CD14-positive monocyte (primary cell): Measurements from ENCODE around the gene MTNR1A. TPM values are rescaled to one million over a fixed set of nuclear protein-coding genes. Genes with fewer than 3 reads are reported as not detected.

ENCODE experiments used
- DNase-seq, 3 donors: peaks; one replicate each; pipeline ENCODE4 v3.0.0-alpha.2; 2011 to 2022
- H2AFZ ChIP-seq: 2 replicates; pipeline ENCODE4 v1.6.0; 2012; ENCODE audit warnings: mild to moderate bottlenecking, low read depth, low read length, inconsistent platforms; ENCODE audit not compliant: insufficient read depth, poor library complexity, severe bottlenecking
- H3K27ac ChIP-seq, 2 donors: 1 replicate in 1 of 2; 2 replicates in 1 of 2; pipeline ENCODE4 v1.5.1; 2012 to 2013; ENCODE audit warnings: low read length in 2 of 2, control low read depth in 1 of 2, inconsistent platforms in 1 of 2, low read depth in 1 of 2, mild to moderate bottlenecking in 1 of 2
- H3K27me3 ChIP-seq, 2 donors: one replicate each; pipeline versions ENCODE4 v1.6.0 to v1.6.1; 2011 to 2013; ENCODE audit warnings: low read length in 2 of 2; ENCODE audit not compliant: control insufficient read depth in 2 of 2, insufficient read depth in 2 of 2
- H3K36me3 ChIP-seq, 2 donors: replicated peaks in 1 of 2; 1 replicate in 1 of 2; 2 replicates in 1 of 2; pipeline versions ENCODE4 v1.5.1 to v1.6.1; 2012 to 2013; ENCODE audit warnings: low read length in 2 of 2, control low read depth in 1 of 2, inconsistent platforms in 1 of 2, mild to moderate bottlenecking in 1 of 2; ENCODE audit not compliant: insufficient read depth in 2 of 2, control insufficient read depth in 1 of 2
- H3K4me1 ChIP-seq, 2 donors: 1 replicate in 1 of 2; 2 replicates in 1 of 2; pipeline versions ENCODE4 v1.5.1 to v1.6.1; 2012 to 2013; ENCODE audit warnings: low read length in 2 of 2, control low read depth in 1 of 2, inconsistent platforms in 1 of 2, mild to moderate bottlenecking in 1 of 2, moderate library complexity in 1 of 2; ENCODE audit not compliant: insufficient read depth in 2 of 2, control insufficient read depth in 1 of 2
- H3K4me2 ChIP-seq: replicated peaks from 2 replicates; pipeline ENCODE3; 2012; ENCODE audit warnings: low read length, moderate library complexity, mild to moderate bottlenecking; ENCODE audit not compliant: poor library complexity, severe bottlenecking; ENCODE audit errors: extremely low read depth
- H3K4me3 ChIP-seq, 3 experiments: fragments of 200-600 bp in 1 of 3; sonication (generic) in 1 of 3; replicated peaks in 1 of 3; 1 replicate in 2 of 3; 2 replicates in 1 of 3; pipeline ENCODE4 v1.5.1; 2011 to 2013; ENCODE audit warnings: low read length in 3 of 3, mild to moderate bottlenecking in 3 of 3, control low read depth in 2 of 3, low read depth in 2 of 3, inconsistent platforms in 1 of 3, moderate library complexity in 1 of 3
- H3K79me2 ChIP-seq: 2 replicates; pipeline ENCODE4 v1.6.0; 2012; ENCODE audit warnings: mild to moderate bottlenecking, control low read depth, inconsistent platforms, low read length, moderate library complexity; ENCODE audit not compliant: insufficient read depth
- H3K9ac ChIP-seq: 2 replicates; pipeline ENCODE4 v1.6.0; 2017; ENCODE audit warnings: low read length, mild to moderate bottlenecking; ENCODE audit not compliant: insufficient read depth, poor library complexity, severe bottlenecking
- H3K9me3 ChIP-seq, 2 donors: replicated peaks in 1 of 2; 1 replicate in 1 of 2; 2 replicates in 1 of 2; pipeline versions ENCODE4 v1.5.1 to v1.6.1; 2012 to 2013; ENCODE audit warnings: low read length in 2 of 2, control low read depth in 1 of 2; ENCODE audit not compliant: control insufficient read depth in 1 of 2, insufficient read depth in 1 of 2
- H4K20me1 ChIP-seq: 2 replicates; pipeline ENCODE4 v1.6.0; 2012; ENCODE audit warnings: mild to moderate bottlenecking, low read length, control low read depth, moderate library complexity; ENCODE audit not compliant: insufficient read depth
- H3K27ac Mint-ChIP-seq, 7 donors: one replicate each; pipeline ENCODE4 v1.8.0; 2020; ENCODE audit warnings: mild to moderate bottlenecking in 7 of 7, mixed read lengths in 7 of 7, moderate library complexity in 6 of 7, inconsistent platforms in 2 of 7
- H3K27me3 Mint-ChIP-seq, 3 donors: one replicate each; pipeline ENCODE4 v1.8.0; 2021 to 2022; ENCODE audit warnings: low read depth in 3 of 3, mild to moderate bottlenecking in 3 of 3, mixed read lengths in 3 of 3, moderate library complexity in 3 of 3, inconsistent platforms in 1 of 3
- H3K36me3 Mint-ChIP-seq, 2 donors: one replicate each; pipeline ENCODE4 v1.8.0; 2020; ENCODE audit warnings: mixed read lengths in 2 of 2, inconsistent platforms in 1 of 2, mild to moderate bottlenecking in 1 of 2
- H3K4me1 Mint-ChIP-seq: one replicate; pipeline ENCODE4 v1.8.0; 2020; ENCODE audit warnings: mild to moderate bottlenecking, mixed read lengths
- H3K4me3 Mint-ChIP-seq, 2 donors: one replicate each; pipeline ENCODE4 v1.8.0; 2020; ENCODE audit warnings: mild to moderate bottlenecking in 2 of 2, mixed read lengths in 2 of 2, moderate library complexity in 1 of 2
- H3K9me3 Mint-ChIP-seq, 7 donors: one replicate each; pipeline ENCODE4 v1.8.0; 2020 to 2022; ENCODE audit warnings: mixed read lengths in 7 of 7, mild to moderate bottlenecking in 6 of 7, moderate library complexity in 6 of 7, inconsistent platforms in 2 of 7
- CTCF ChIP-seq: fragments of 200-600 bp; IDR thresholded peaks from one replicate; pipeline ENCODE4 v1.8.0; 2022; ENCODE audit warnings: antibody characterized with exemption, mild to moderate bottlenecking
- WGBS: methylation state at CpG from one replicate; pipeline ENCODE4 v1.1.5; 2013; ENCODE audit warnings: missing lambda C conversion rate; ENCODE audit not compliant: insufficient coverage; 5-methylcytosine and 5-hydroxymethylcytosine counted together
- intact Hi-C, 2 donors: fragments of 100-400 bp; cut with micrococcal nuclease; formaldehyde crosslinking; loops; one replicate each; pipeline versions ENCODE4 v1.15.0 to v1.15.1; 2023
- polyA minus RNA-seq: library from RNA; depleted of rRNA, polyadenylated mRNA; stranded (reverse); fragments of >200 nt; gene quantifications from 2 replicates; pipeline ENCODE4 v1.2.3, GENCODE V29; 2012
- polyA plus RNA-seq, 3 donors: library from polyadenylated mRNA; depleted of rRNA in 1 of 3; unstranded in 2 of 3; stranded (reverse) in 1 of 3; fragments of 300-500 nt in 2 of 3; fragments of >200 nt in 1 of 3; fragmentation: Illumina TruSeq in 2 of 3; gene quantifications; 1 replicate in 2 of 3; 2 replicates in 1 of 3; pipeline ENCODE4 v1.2.3, GENCODE V29; 2012 to 2021
- total RNA-seq, 12 experiments: library from RNA in 1 of 12; stranded (reverse) in 1 of 12; fragments of 120-200 nt in 1 of 12; gene quantifications; one replicate each; pipeline ENCODE4 v1.2.4 and lab custom pipeline; 2013 to 2026; ENCODE audit warnings: mixed read lengths in 6 of 12, inconsistent platforms in 1 of 12

MTNR1A gene
- not detected for total RNA-seq (2013)
- polyA plus RNA-seq (not detected), polyA minus RNA-seq (not detected in 2 replicates), total RNA-seq (lab: John Stamatoyannopoulos, UW) (0 to 0.46 (median 0) reads per million in 11 experiments)

DNA sequence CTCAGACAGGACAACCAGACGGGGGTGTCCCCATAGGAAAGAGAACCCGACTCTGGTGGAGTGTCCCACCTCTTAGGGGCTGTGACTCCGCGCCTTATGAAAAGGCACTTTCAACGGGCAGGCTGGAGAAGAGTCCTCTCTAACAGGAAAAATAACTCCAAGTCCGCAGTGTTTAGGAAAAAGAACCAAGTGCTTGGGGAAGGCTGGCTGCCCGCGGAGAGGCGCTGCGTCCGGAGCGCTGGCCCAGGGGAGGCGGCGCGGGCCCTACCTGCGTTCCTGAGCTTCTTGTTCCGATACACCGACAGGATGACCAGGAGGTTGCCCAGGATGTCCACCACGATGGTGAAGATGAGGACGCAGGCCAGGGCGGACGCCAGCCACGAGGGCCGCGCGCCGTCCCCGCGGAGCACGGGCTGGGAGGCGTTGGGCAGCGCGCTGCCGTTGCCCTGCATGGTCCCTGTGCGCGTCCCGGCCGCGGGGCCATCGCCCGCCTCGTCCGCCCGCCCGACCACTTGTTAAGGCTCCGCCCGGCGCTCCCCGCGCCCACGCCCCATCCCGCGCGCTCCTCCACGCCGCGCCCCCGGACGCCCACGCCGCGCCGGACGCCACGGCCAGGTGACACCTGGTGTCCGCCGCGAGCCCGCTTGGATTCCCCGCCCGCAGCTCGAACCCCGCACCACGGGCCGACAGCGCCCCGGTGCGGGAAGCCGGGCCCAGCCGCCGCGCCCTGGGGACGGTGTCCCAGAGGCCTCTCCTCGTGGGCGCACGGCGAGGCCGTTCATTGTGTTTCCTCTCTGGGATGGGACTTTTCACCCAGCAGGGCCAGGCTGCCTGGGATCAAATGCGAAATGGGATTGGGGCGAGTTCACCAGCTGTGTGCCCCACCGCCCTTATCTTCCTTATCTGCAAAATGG is at the start of gene MTNR1A:
MTNR1A (minus strand) TSS at position 654 of the 914 bp plus-strand sequence; CDS start at position 452, 202 bp downstream.
- Histone ChIP-seq H3K9me3 (peaks cover 0 to 3% of the 10 kb centered on the region in 2 donors), H3K4me1 (no peaks in the 10 kb centered on the region), H3K79me2 (no peaks in the 10 kb centered on the region), H3K4me3 (no peak within 1 kb of the TSS), H3K36me3 (no peaks in the 10 kb centered on the region), H2AFZ (no peak within 1 kb of the TSS), H3K4me2 (no peak within 1 kb of the TSS), H4K20me1 (no peaks in the 10 kb centered on the region), H3K9ac (no peak within 1 kb of the TSS), H3K27ac (no peak within 1 kb of the TSS), H3K27me3 (peaks cover 0 to 16% of the 10 kb centered on the region in 2 donors)
- no peaks in the 10 kb centered on the region for H3K4me1 Mint-ChIP-seq
- H3K27ac Mint-ChIP-seq = no peak within 1 kb of the TSS
- TF ChIP-seq CTCF = no peak
- H3K27me3 Mint-ChIP-seq = peaks cover 16 to 23% (median 18%) of the 10 kb centered on the region in 3 donors
- DNase-seq = no peak
- intact Hi-C loops = no loop called here
- WGBS = 3% methylated on average over 83 of the region's 91 CpGs
- H3K36me3 Mint-ChIP-seq = no peaks in the 10 kb centered on the region
- peak within 1 kb of the TSS in 1 of 2 donors; percentile 52 for H3K4me3 Mint-ChIP-seq
- H3K9me3 Mint-ChIP-seq = peaks cover 0 to 18% (median 6%) of the 10 kb centered on the region in 7 donors

GRCh38 chr4:186604124-186604807 is 48.9 kb upstream of the MTNR1A start:
- no peak overlapping the region for H2AFZ ChIP-seq
- DNase-seq = no peak
- no peaks in the 10 kb centered on the region for H3K27me3 ChIP-seq
- no peaks in the 10 kb centered on the region for H3K36me3 ChIP-seq
- H3K79me2 ChIP-seq = no peaks in the 10 kb centered on the region
- no peak overlapping the region for H3K27ac Mint-ChIP-seq
- H3K36me3 Mint-ChIP-seq = no peaks in the 10 kb centered on the region
- WGBS = 80% methylated on average over 2 of the region's 7 CpGs
- no peaks in the 10 kb centered on the region for H3K4me1 ChIP-seq
- peaks cover 0 to 3% (median 0%) of the 10 kb centered on the region in 3 donors for H3K27me3 Mint-ChIP-seq
- H3K4me3 Mint-ChIP-seq = no peak overlapping the region
- peaks cover 0 to 12% (median 4%) of the 10 kb centered on the region in 7 donors for H3K9me3 Mint-ChIP-seq
- peaks cover 0 to 2% of the 10 kb centered on the region in 2 donors for H3K9me3 ChIP-seq
- H3K4me3 ChIP-seq = no peak overlapping the region
- no peak overlapping the region for H3K27ac ChIP-seq
- H4K20me1 ChIP-seq = no peaks in the 10 kb centered on the region
- H3K4me2 ChIP-seq = no peak overlapping the region
- H3K4me1 Mint-ChIP-seq = no peaks in the 10 kb centered on the region
- intact Hi-C loops = no loop called here
- TF ChIP-seq CTCF = no peak
- no peak overlapping the region for H3K9ac ChIP-seq
